HEK293T (cell line): ENCODE measurements around the gene UBXN10.

Experiments used
- ARNT ChIP-seq: fragments of 450-650 bp; IDR thresholded peaks from 2 replicates; pipeline ENCODE4 v1.6.1; 2017; ENCODE audit warnings: mild to moderate bottlenecking
- BHLHE40 ChIP-seq: fragments of 450-650 bp; IDR thresholded peaks from 2 replicates; pipeline ENCODE4 v1.6.1; 2016; ENCODE audit warnings: mild to moderate bottlenecking, moderate library complexity, borderline replicate concordance
- CTBP1 ChIP-seq: fragments of 450-650 bp; IDR thresholded peaks from 2 replicates; pipeline ENCODE4 v1.6.1; 2016; ENCODE audit warnings: borderline replicate concordance
- FOXA1 ChIP-seq: fragments of 450-650 bp; IDR thresholded peaks from 2 replicates; pipeline ENCODE4 v1.6.1; 2016; ENCODE audit warnings: mild to moderate bottlenecking
- FOXK2 ChIP-seq: fragments of 450-650 bp; IDR thresholded peaks from 2 replicates; pipeline ENCODE4 v1.6.1; 2016; ENCODE audit warnings: mild to moderate bottlenecking
- HDGF ChIP-seq: fragments of 450-650 bp; IDR thresholded peaks from 2 replicates; pipeline ENCODE4 v1.6.1; 2017; ENCODE audit warnings: antibody characterized with exemption, borderline replicate concordance
- L3MBTL2 ChIP-seq: fragments of 450-650 bp; conservative IDR thresholded peaks from 2 replicates; pipeline ENCODE4 v1.6.1; 2016; ENCODE audit warnings: mild to moderate bottlenecking
- LEF1 ChIP-seq: fragments of 450-650 bp; IDR thresholded peaks from 2 replicates; pipeline ENCODE4 v1.6.1; 2017; ENCODE audit warnings: mild to moderate bottlenecking, borderline replicate concordance
- NFRKB ChIP-seq: fragments of 450-650 bp; IDR thresholded peaks from 2 replicates; pipeline ENCODE4 v1.6.1; 2016; ENCODE audit warnings: mild to moderate bottlenecking, moderate library complexity
- SP1 ChIP-seq: fragments of 450-650 bp; IDR thresholded peaks from 2 replicates; pipeline ENCODE4 v1.6.1; 2017
- SUZ12 ChIP-seq: fragments of 450-650 bp; IDR thresholded peaks from 2 replicates; pipeline ENCODE4 v1.6.1; 2016; ENCODE audit warnings: mild to moderate bottlenecking
- TARDBP ChIP-seq: fragments of 450-650 bp; IDR thresholded peaks from 2 replicates; pipeline ENCODE4 v1.6.1; 2016
- ZNF384 ChIP-seq: fragments of 450-650 bp; IDR thresholded peaks from 2 replicates; pipeline ENCODE4 v1.6.1; 2016

- TF ChIP-seq BHLHE40, result no peak
- TF ChIP-seq SUZ12, result no peak
- TF ChIP-seq FOXA1, result no peak
- TF ChIP-seq LEF1, result no peak
- no peak for TF ChIP-seq SP1
- TF ChIP-seq ZNF384, result no peak
- no peak for TF ChIP-seq TARDBP
- TF ChIP-seq L3MBTL2, result no peak
- no peak for TF ChIP-seq FOXK2
- TF ChIP-seq HDGF, result no peak
- TF ChIP-seq NFRKB, result no peak
- no peak for TF ChIP-seq ARNT
- no peak for TF ChIP-seq CTBP1
These were observed 4.6 kb downstream of the UBXN10 start for GRCh38 chr1:20190256-20191160.
